ENCODE results near the gene SH3RF3.

SH3RF3 gene

DNA sequence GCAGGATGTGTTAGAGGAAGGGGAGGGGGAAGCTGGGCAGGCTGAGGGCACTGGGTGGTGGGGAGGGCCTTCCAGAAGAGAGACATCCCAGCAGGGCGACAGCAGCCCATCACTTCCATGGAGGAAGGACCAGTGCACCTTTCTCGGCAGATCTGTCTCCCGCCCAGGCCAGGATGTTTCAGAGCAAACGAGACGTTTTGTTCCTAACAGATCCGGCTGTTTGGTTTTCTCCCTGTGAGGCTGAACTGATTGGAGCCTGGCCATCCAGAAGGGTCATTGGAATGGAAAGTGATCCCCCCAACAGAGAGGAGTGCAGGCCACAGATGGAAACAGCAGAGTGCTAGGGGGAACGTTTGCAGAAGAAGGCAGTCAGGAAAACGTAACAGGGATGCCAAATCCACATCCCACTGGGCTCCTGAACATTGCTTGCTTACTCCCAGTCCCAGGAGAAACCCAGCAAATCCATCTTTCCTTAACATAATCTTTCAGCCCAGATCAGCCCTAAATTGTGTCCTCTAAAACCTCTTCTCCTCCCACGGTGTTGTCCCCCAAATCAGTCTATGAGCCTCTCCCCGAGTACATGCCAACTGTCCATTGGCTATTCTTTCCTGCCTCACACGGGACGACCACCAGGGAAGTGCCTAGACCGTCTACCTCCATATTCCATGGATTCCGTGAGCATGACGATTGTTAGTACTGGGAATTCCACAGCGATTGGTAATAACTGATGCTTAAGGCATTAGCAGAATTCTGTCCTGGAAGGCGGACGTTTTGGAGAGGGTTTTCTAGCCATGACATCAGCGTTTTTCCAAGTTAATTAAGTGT is 357.9 kb downstream of the SH3RF3 start:
- no peak for DNase-seq

DNA sequence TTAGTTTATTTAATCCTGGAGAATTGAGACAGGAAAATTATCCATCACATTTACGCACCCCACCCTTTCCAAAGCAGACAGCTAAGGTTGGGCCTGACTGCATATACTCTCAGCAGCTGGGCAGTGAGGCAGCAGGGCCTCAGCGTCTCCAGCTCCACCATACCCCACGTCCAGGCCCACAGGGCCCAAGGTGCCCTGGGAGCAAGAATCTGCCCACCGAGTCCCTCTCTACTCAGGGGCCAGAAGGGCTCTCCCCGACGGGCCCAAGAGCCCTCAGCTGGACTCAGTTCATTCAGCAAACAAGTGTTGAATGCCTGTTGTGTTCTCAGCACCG is 358.5 kb downstream of the SH3RF3 start:
- no peak for DNase-seq

- DNase-seq: no peak
Observed at GRCh38 chr2:109487871-109488655, 359.1 kb downstream of the SH3RF3 start.

DNA sequence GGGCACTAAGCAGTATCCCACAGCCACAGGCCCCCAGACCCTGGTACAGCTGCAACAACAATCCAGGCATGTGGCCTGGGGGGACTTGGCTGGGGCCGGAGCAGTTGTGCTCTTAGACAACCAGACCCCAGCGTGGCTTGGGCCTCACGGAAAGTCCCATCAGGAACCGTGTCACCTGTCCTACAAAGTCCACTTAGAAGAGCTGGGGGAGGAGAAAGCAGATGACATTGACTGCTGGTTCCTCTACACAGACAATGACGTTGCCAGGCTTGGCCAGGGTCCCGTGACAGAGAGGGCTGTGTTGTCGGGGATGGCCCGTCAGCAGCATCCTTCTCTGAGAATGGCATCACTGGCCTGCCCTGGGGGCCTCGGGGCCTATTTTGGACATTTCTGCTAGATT is 360.3 kb downstream of the SH3RF3 start:
- DNase-seq: no peak

GRCh38 chr2:109493176-109493935 is 364.4 kb downstream of the SH3RF3 start:
- no peak for DNase-seq

GRCh38 chr2:109494351-109494750 is 365.3 kb downstream of the SH3RF3 start:
- DNase-seq: no peak

DNA sequence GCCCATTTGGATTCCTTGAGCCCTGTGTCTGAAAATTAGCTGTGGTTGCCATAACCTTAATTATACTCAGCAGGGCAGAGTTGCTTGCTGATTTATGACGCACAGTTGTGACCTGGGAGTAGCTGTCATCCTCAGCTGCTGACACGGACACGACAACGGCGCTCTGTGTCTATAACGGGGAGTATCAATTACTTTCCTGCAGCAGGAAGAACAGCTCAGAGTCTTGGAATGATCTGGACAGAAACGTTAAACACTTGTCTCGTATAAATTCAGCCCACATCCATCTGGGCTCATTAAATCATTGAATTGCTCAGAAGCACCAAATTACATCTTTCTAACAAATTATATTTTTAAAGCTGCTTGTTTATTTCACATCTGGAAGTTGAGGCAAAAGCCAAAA is 368.5 kb downstream of the SH3RF3 start:
- DNase-seq: no peak

DNA sequence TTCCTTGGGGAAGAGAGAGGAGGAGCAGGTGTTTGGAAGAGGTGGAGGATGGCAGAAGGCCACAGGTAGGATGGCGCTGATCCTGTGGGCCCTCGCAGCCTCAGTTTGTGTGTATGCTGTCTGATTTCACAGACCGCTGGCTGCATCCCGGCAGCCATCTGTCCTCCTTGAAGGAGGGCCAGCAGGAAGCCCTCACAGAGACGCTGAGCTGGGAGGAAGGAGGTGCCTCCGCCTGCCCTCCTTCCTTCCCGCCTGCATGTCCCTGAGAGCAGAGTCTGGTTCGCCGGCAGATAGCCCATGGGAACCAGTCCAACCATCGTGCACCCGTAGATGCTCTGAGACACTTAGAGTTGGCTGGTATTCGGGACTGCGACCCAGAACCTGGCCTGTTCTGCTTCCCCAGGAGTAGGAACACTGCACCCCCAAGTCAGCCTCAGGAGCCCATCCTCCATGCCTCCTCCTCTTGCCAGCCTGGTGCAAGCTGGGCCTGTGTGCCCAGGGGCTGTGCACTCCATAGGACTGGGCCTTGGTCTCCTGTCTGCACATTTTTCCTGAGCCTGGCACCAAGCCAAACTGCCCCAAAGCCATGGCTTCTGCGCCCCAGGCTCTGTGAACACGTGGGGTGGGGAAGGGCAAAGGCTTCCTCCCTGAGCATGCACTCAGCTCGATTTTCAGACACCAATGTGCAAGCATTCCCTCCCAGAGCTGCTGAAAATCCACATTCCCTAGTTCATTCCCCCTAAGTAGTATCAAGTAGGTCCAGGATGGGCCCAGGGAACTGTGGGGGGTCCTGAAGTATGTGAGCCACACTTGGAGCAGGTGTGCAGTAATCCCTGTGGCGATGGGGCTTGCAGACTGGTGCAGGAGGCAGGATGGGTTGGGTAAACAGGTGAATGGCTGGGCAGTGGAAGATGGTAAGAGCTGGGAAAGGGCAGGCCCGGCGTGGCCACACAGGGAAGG is 369.2 kb downstream of the SH3RF3 start:
- no peak for DNase-seq

GRCh38 chr2:109498906-109499305 is 369.9 kb downstream of the SH3RF3 start:
- no peak for DNase-seq

DNA sequence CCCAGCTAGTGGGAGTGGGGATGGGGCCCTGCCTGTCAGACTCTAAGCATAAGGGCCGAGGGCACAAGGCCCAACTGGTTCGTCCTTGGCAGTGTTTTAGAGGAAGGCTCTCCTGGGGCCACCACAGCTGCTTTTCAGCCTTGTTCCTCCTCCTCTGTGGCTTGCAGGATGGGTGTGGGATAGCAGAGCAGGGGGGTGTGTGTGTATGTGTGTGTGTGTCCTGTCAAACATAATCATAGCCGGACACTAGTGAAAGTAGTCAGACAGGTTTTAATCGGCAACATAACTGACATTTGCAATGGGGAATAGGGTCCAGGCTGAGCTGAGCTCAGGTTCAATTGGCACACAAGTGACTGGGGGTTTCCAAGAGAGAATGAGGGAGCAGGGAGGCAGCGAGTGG is 370.6 kb downstream of the SH3RF3 start:
- no peak for DNase-seq

DNA sequence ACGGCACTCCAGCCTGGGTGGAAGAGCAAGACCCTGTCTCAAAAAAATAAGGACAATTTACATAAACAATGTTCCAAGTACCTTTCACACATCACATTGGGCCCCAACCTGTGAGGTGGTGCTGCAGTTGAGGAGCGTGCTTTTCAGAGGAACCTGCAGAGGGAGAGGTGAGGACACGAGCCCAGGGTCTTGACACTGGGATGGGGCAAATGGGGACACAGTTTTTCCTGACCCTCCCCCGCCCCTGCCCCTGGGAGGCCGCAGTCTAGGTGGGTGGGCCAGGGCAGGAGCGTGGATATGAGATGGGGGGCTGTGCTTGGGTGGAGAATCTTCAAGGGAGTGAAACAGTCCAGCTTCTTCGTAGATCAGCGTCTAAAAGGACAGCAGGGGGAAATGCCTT is 371.9 kb downstream of the SH3RF3 start:
- no peak for DNase-seq

- DNase-seq: no peak
Observed at GRCh38 chr2:109501461-109501860, 372.5 kb downstream of the SH3RF3 start.

DNA sequence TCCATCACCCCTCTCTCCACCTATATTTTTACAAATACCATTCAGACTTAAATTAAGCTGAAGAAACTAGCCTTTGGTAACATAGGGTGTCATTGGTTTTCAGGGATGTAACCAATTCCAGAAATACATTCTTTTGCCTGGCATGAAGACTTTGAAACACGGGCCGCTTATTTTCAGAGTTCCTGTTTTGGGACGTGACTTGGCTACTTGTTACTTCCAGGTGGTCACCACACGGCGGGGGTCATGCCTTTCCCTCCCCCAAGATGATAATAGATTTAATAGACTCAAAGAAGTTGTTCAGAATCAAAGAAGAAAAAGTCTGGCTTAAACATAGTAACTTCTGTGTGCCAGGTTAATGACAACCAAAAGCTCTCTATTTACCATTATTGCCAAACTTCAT is 374.2 kb downstream of the SH3RF3 start:
- DNase-seq: no peak

- no peak for DNase-seq
Observed at GRCh38 chr2:109507217-109507616, 378.2 kb downstream of the SH3RF3 start.

DNA sequence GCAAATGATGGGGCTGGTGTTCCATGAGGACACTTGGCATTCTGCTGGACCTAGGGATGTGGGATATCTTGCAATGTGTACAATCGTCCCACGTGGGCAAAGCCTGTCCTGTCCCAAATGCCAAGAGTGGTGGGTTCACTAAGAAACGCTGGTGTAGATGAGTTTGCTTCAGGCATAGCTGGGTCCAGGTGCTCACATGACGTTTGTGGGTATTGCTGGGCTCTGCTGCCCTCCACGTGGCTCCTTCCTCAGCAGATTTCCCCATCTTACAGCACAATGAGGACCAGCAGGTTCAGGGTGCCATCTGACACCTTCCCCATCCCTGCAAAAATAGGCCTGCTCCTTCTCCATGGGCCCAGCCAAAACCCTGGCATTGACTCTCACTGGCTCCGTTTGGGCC is 378.8 kb downstream of the SH3RF3 start:
- no peak for DNase-seq

DNA sequence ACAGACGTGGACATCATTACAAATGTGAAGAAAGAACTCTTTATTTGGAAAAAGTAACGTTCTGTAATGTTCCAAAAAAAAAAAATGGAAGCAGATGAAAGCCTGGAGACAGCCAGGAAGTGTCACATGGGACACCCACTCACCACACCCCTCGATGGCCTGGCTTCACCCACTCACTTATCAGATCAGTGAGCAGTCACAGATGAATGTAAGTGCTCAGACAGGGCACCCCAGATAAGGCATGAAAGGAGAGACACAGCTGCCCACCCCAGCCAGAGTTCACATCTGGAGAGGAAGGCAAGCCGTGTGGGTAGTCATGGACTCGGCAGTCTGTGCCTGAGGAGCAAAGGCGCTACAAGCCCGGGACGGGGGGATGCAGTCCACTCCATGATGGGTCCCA is 379.6 kb downstream of the SH3RF3 start:
- DNase-seq: no peak

GRCh38 chr2:109510136-109511028 is 381.4 kb downstream of the SH3RF3 start:
- DNase-seq: peak; percentile 37

DNA sequence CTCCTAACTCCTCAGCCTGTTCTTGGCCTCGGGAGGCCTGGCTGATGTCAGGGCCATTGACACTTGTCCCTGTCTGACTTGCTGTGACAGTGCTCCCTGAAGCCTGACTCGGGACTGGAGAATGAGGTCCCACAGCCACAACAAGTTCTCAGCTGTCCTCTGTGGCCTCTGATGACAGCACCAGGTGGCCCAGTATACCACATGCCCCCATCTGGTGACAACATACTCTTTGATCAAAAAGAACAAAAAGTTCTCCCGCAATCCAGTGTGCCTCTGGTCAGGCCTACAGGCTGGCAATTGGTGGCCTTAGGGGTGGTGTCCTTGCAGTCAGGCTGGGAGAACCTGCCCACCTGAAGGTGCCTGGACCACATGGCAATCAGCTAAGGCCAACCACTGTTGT is 382.2 kb downstream of the SH3RF3 start:
- DNase-seq: no peak

GRCh38 chr2:109512076-109512475 is 383.1 kb downstream of the SH3RF3 start:
- no peak for DNase-seq

- no peak for DNase-seq
Observed at GRCh38 chr2:109513230-109513629, 384.2 kb downstream of the SH3RF3 start.

Data from NCI-H748 treated with DMSO at 0.1 percent for 48 hours (cell line).